Measurements from ENCODE around the gene CEP128.
A peak's percentile ranks its signal among the peaks of the same experiment; 100 is the strongest.

The CEP128 gene

GRCh38 chr14:80941241-80942185, at the start of gene CEP128:
Gene CEP128 (minus strand): TSS chr14:80941738.
- peak; percentile 99 for DNase-seq (ENCODE audit: low read depth)
- TF ChIP-seq CTCF (conservative IDR thresholded peaks at IDR 0.05; ENCODE audit: low read depth, low read length), result no peak
- H3K4me3 ChIP-seq (ENCODE audit: low read depth, low read length), result peak within 1 kb of the TSS; percentile 86

- H3K4me3 ChIP-seq (ENCODE audit: low read depth, low read length), result no peak overlapping the region
- TF ChIP-seq CTCF (conservative IDR thresholded peaks at IDR 0.05; ENCODE audit: low read depth, low read length), result no peak
- peak; percentile 12 for DNase-seq (ENCODE audit: low read depth)
Observed at GRCh38 chr14:80988735-80989429, 47.3 kb upstream of the CEP128 start.

- no peak for TF ChIP-seq CTCF (conservative IDR thresholded peaks at IDR 0.05; ENCODE audit: low read depth, low read length)
- no peak for DNase-seq (ENCODE audit: low read depth)
- no peak overlapping the region for H3K4me3 ChIP-seq (ENCODE audit: low read depth, low read length)
Observed at GRCh38 chr14:80988192-80988591, 46.7 kb upstream of the CEP128 start.

GRCh38 chr14:80987235-80988032, 45.9 kb upstream of the CEP128 start:
- TF ChIP-seq CTCF (conservative IDR thresholded peaks at IDR 0.05; ENCODE audit: low read depth, low read length), result peak; percentile 99
- DNase-seq (ENCODE audit: low read depth), result peak; percentile 81
- no peak overlapping the region for H3K4me3 ChIP-seq (ENCODE audit: low read depth, low read length)

- peak; percentile 4 for DNase-seq (ENCODE audit: low read depth)
- no peak overlapping the region for H3K4me3 ChIP-seq (ENCODE audit: low read depth, low read length)
- TF ChIP-seq CTCF (conservative IDR thresholded peaks at IDR 0.05; ENCODE audit: low read depth, low read length), result no peak
Observed at GRCh38 chr14:80982711-80983110, 41.2 kb upstream of the CEP128 start.

GRCh38 chr14:80981673-80982072, 40.1 kb upstream of the CEP128 start:
- TF ChIP-seq CTCF (conservative IDR thresholded peaks at IDR 0.05; ENCODE audit: low read depth, low read length), result no peak
- no peak for DNase-seq (ENCODE audit: low read depth)
- H3K4me3 ChIP-seq (ENCODE audit: low read depth, low read length), result no peak overlapping the region
